H1 (cell line): ENCODE measurements around the gene PXDN. TPM values are rescaled to one million over a fixed set of nuclear protein-coding genes. Genes with fewer than 3 reads are reported as not detected.

Experiments used
- ASH2L ChIP-seq: fragments of 200-600, 300-600 bp; sonication (generic); IDR thresholded peaks from one replicate; pipeline ENCODE4 v1.7.1; 2017; ENCODE audit warnings: low read length
- EP300 ChIP-seq, 2 experiments: IDR thresholded peaks; 1 replicate in 1 of 2; 2 replicates in 1 of 2; pipeline ENCODE4 v1.6.1; 2011 to 2012; ENCODE audit warnings: low read depth in 2 of 2, low read length in 2 of 2, mild to moderate bottlenecking in 2 of 2, borderline replicate concordance in 1 of 2, inconsistent platforms in 1 of 2, moderate library complexity in 1 of 2
- RBBP5 ChIP-seq: IDR thresholded peaks from 2 replicates; pipeline ENCODE4 v1.7.1; 2012; ENCODE audit warnings: low read depth, mild to moderate bottlenecking, inconsistent platforms, low read length, moderate library complexity, borderline replicate concordance
- RNF2 ChIP-seq: fragments of 200-900, 300-1000 bp; sonication (generic); IDR thresholded peaks from 2 replicates; pipeline ENCODE4 v1.7.1; 2016; ENCODE audit warnings: borderline replicate concordance, low read depth, mild to moderate bottlenecking, antibody characterized with exemption, low read length; ENCODE audit not compliant: poor library complexity, severe bottlenecking; ENCODE audit errors: missing control alignments
- SP1 ChIP-seq: IDR thresholded peaks from 2 replicates; pipeline ENCODE4 v1.6.1; 2011; ENCODE audit warnings: low read depth, low read length
- SRF ChIP-seq: IDR thresholded peaks from 2 replicates; pipeline ENCODE4 v1.6.1; 2011; ENCODE audit warnings: mild to moderate bottlenecking, low read depth, low read length, moderate library complexity
- USF2 ChIP-seq: IDR thresholded peaks from 2 replicates; pipeline ENCODE4 v1.6.1; 2011; ENCODE audit warnings: low read length, improper control_type of control experiment
- polyA plus RNA-seq, 7 experiments: library from polyadenylated mRNA; depleted of rRNA in 3 of 7; stranded (reverse) in 5 of 7; unstranded in 2 of 7; fragments of >200 nt in 5 of 7; fragments of 200-250 nt in 2 of 7; gene quantifications; 1 replicate in 5 of 7; 2 replicates in 1 of 7; 4 replicates in 1 of 7; pipeline versions ENCODE4 v1.2.1 to v1.2.3, GENCODE V29; 2011 to 2013; ENCODE audit warnings: missing spikeins in 2 of 7, mixed read lengths in 2 of 7
- total RNA-seq: library from RNA; stranded (reverse); fragmentation: NEBNext Ultra II Directional; extraction: Animal tissue kit (Norgen Biotek cat#: 25700); gene quantifications from 2 replicates; pipeline ENCODE4 v1.2.1, GENCODE V29; 2021

Gene PXDN
- total and polyA plus RNA-seq, 2 of the 8 experiments (the other 6 are each of a cell fraction or from before 2014, with no cell fraction given), result 104 to 141 TPM

GRCh38 chr2:1600191-1601066, 143.9 kb downstream of the PXDN start (continued):
- TF ChIP-seq SRF (no peak), ASH2L (no peak), RBBP5 (no peak), SP1 (no peak), USF2 (no peak), RNF2 (no peak), EP300 (IDR thresholded peaks at IDR 0.05; ENCODE audit: borderline replicate concordance in 1 of 2, low read depth in 2 of 2, low read length in 2 of 2) (no peak)
